ENCODE results near the gene MEA1. TPM values are rescaled to one million over a fixed set of nuclear protein-coding genes. Genes with fewer than 3 reads are reported as not detected.

Gene MEA1
- total RNA-seq, 1 experiment from 2014 or later, result 77.6 TPM

- Histone ChIP-seq H3K4me2 (no peak overlapping the region), H3K27me3 (ENCODE audit: insufficient read depth, low read depth) (no peaks in the 10 kb centered on the region), H3K79me2 (ENCODE audit: low read depth) (peaks cover 11% of the 10 kb centered on the region; the same call in 1 of the 2 replicates), H4K20me1 (ENCODE audit: insufficient read depth) (no peaks in the 10 kb centered on the region), H3K36me3 (ENCODE audit: low read depth) (no peaks in the 10 kb centered on the region), H3K4me1 (replicated peaks; ENCODE audit: insufficient read depth) (peaks cover 7% of the 10 kb centered on the region; the same call in 1 of the 2 replicates), H3K9me3 (ENCODE audit: insufficient read depth, low read depth) (no peaks in the 10 kb centered on the region), H2AFZ (no peak overlapping the region), H3K4me3 (no peak overlapping the region), H3K27ac (no peak overlapping the region), H3K9me2 (ENCODE audit: insufficient read depth) (no peaks in the 10 kb centered on the region), H3F3A (ENCODE audit: insufficient read depth, low read depth) (no peaks in the 10 kb centered on the region)
- no peak for DNase-seq
- ChIA-PET CTCF (no interaction called here), POLR2A (ENCODE audit: unreplicated experiment) (no interaction called here)
- TF ChIP-seq CTCF (conservative IDR thresholded peaks at IDR 0.05) (no peak), EZH2 (IDR thresholded peaks at IDR 0.05; ENCODE audit: low read depth) (no peak)
- BruUV-seq (replicated peaks), result no TSS peak
- intact Hi-C loops (cut with micrococcal nuclease; ENCODE audit: unreplicated experiment), result no loop called here
Measured at GRCh38 chr6:42988486-42989020, 25.2 kb downstream of the MEA1 start.

GRCh38 chr6:42987533-42988451 lies 26.0 kb downstream of the MEA1 start:
- no peaks in the 10 kb centered on the region for H3K9me2 ChIP-seq (ENCODE audit: insufficient read depth)
- ChIA-PET POLR2A (ENCODE audit: unreplicated experiment) (interaction anchor here (0.7 kb wide), 1 partner anchor 38 kb away, joined by 4 read pairs; no protein-coding TSS in a partner anchor), CTCF (no interaction called here)
- H4K20me1 ChIP-seq (ENCODE audit: insufficient read depth), result no peaks in the 10 kb centered on the region
- intact Hi-C loops (cut with micrococcal nuclease; ENCODE audit: unreplicated experiment), result no loop called here
- H3K9me3 ChIP-seq (ENCODE audit: insufficient read depth, low read depth), result no peaks in the 10 kb centered on the region
- no peak overlapping the region for H3K27ac ChIP-seq
- BruUV-seq (replicated peaks), result no TSS peak
- H3K4me2 ChIP-seq, result no peak overlapping the region
- H3F3A ChIP-seq (ENCODE audit: insufficient read depth, low read depth), result no peaks in the 10 kb centered on the region
- H3K36me3 ChIP-seq (ENCODE audit: low read depth), result no peaks in the 10 kb centered on the region
- TF ChIP-seq EZH2 (IDR thresholded peaks at IDR 0.05; ENCODE audit: low read depth), result no peak
- no peak for TF ChIP-seq CTCF (conservative IDR thresholded peaks at IDR 0.05)
- no peak overlapping the region for H3K4me3 ChIP-seq
- H3K4me1 ChIP-seq (replicated peaks; ENCODE audit: insufficient read depth), result peaks cover 10% of the 10 kb centered on the region; the same call in 1 of the 2 replicates
- H2AFZ ChIP-seq, result no peak overlapping the region
- no peaks in the 10 kb centered on the region for H3K27me3 ChIP-seq (ENCODE audit: insufficient read depth, low read depth)
- no peak for DNase-seq
- peaks cover 11% of the 10 kb centered on the region; the same call in 1 of the 2 replicates for H3K79me2 ChIP-seq (ENCODE audit: low read depth)

- H3K27ac ChIP-seq, result no peak overlapping the region
- ChIA-PET CTCF (no interaction called here), POLR2A (ENCODE audit: unreplicated experiment) (interaction anchor here (0.5 to 1.6 kb wide), 8 partner anchors 14 to 1090 kb away, joined by 3 to 14 read pairs (median 5); partner anchors contain the start of genes CNPY3, KLC4, KLHDC3 and MEA1)
- peak overlapping the region; percentile 96 for H3K4me2 ChIP-seq
- DNase-seq, result no peak
- H3K79me2 ChIP-seq (ENCODE audit: low read depth), result peaks cover 11% of the 10 kb centered on the region; the same call in 1 of the 2 replicates
- H3K27me3 ChIP-seq (ENCODE audit: insufficient read depth, low read depth), result no peaks in the 10 kb centered on the region
- no peaks in the 10 kb centered on the region for H3K36me3 ChIP-seq (ENCODE audit: low read depth)
- no peaks in the 10 kb centered on the region for H4K20me1 ChIP-seq (ENCODE audit: insufficient read depth)
- H3K9me2 ChIP-seq (ENCODE audit: insufficient read depth), result no peaks in the 10 kb centered on the region
- TF ChIP-seq EZH2 (IDR thresholded peaks at IDR 0.05; ENCODE audit: low read depth) (no peak), CTCF (conservative IDR thresholded peaks at IDR 0.05) (no peak)
- H3K4me1 ChIP-seq (replicated peaks; ENCODE audit: insufficient read depth), result peaks cover 12% of the 10 kb centered on the region; the same call in 1 of the 2 replicates
- H3K9me3 ChIP-seq (ENCODE audit: insufficient read depth, low read depth), result no peaks in the 10 kb centered on the region
- H2AFZ ChIP-seq, result peak overlapping the region; percentile 79
- intact Hi-C loops (cut with micrococcal nuclease; ENCODE audit: unreplicated experiment), result no loop called here
- peak overlapping the region; percentile 60 for H3K4me3 ChIP-seq
- peaks cover 3% of the 10 kb centered on the region; the same call in 1 of the 2 replicates for H3F3A ChIP-seq (ENCODE audit: insufficient read depth, low read depth)
- BruUV-seq (replicated peaks), result no TSS peak
Measured at GRCh38 chr6:42984924-42985475, 28.7 kb downstream of the MEA1 start.

Measured in PC-9 (cell line).